ENCODE results near the gene ADD2.
A peak's percentile ranks its signal among the peaks of the same experiment; 100 is the strongest.

GRCh38 chr2:70647873-70648481, 120.0 kb downstream of the ADD2 start:
- TF ChIP-seq CTCF (IDR thresholded peaks at IDR 0.05) (peak; percentile 99), ZFX (IDR thresholded peaks at IDR 0.05; ENCODE audit: borderline replicate concordance) (no peak)
